ENCODE data around the gene CAMK4. TPM values are rescaled to one million over a fixed set of nuclear protein-coding genes. Genes with fewer than 3 reads are reported as not detected.

The CAMK4 gene
- total RNA-seq, 1 experiment from 2014 or later, result 10.6 TPM

GRCh38 chr5:111236348-111236747 is 12.2 kb downstream of the CAMK4 start:
- DNase-seq (ENCODE audit: low spot score), result no peak
- ATAC-seq, result no peak
- no peaks in the 10 kb centered on the region for H3K27me3 Mint-ChIP-seq (ENCODE audit: low read depth)
- H3K9me3 Mint-ChIP-seq, result no peaks in the 10 kb centered on the region
- no peak overlapping the region for H3K4me3 Mint-ChIP-seq
- ChIA-PET POLR2A (no interaction called here), CTCF (interaction anchor here (1.5 kb wide), 1 partner anchor 43 kb away, joined by 4 read pairs; no protein-coding TSS in a partner anchor)
- H3K27ac Mint-ChIP-seq, result no peak overlapping the region
- TF ChIP-seq CDX4 (CRISPR knock-in tag; IDR thresholded peaks at IDR 0.05; ENCODE audit: borderline replicate concordance) (no peak), PRRX2 (CRISPR knock-in tag; IDR thresholded peaks at IDR 0.05) (no peak), E2F1 (CRISPR knock-in tag; IDR thresholded peaks at IDR 0.05) (no peak), JAZF1 (CRISPR knock-in tag; IDR thresholded peaks at IDR 0.05) (no peak), ATF2 (CRISPR knock-in tag; IDR thresholded peaks at IDR 0.05; ENCODE audit: borderline replicate concordance, low read depth) (no peak), AFF4 (CRISPR knock-in tag; IDR thresholded peaks at IDR 0.05; ENCODE audit: borderline replicate concordance) (no peak), CREM (CRISPR knock-in tag; IDR thresholded peaks at IDR 0.05) (no peak), ZNF396 (CRISPR knock-in tag; IDR thresholded peaks at IDR 0.05; ENCODE audit: borderline replicate concordance) (no peak), OVOL2 (CRISPR knock-in tag; IDR thresholded peaks at IDR 0.05; ENCODE audit: borderline replicate concordance) (no peak), CTCF (IDR thresholded peaks at IDR 0.05) (no peak), ZNF138 (CRISPR knock-in tag; conservative IDR thresholded peaks at IDR 0.05) (no peak), HMGXB4 (CRISPR knock-in tag; IDR thresholded peaks at IDR 0.05) (no peak), ZNF671 (CRISPR knock-in tag; IDR thresholded peaks at IDR 0.05) (no peak), CREB1 (CRISPR knock-in tag; IDR thresholded peaks at IDR 0.05) (no peak)
- TF ChIP-seq, protein P1, sequence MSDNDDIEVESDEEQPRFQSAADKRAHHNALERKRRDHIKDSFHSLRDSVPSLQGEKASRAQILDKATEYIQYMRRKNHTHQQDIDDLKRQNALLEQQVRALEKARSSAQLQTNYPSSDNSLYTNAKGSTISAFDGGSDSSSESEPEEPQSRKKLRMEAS (CRISPR knock-in tag; IDR thresholded peaks at IDR 0.05), result no peak
- TF ChIP-seq, protein P2, sequence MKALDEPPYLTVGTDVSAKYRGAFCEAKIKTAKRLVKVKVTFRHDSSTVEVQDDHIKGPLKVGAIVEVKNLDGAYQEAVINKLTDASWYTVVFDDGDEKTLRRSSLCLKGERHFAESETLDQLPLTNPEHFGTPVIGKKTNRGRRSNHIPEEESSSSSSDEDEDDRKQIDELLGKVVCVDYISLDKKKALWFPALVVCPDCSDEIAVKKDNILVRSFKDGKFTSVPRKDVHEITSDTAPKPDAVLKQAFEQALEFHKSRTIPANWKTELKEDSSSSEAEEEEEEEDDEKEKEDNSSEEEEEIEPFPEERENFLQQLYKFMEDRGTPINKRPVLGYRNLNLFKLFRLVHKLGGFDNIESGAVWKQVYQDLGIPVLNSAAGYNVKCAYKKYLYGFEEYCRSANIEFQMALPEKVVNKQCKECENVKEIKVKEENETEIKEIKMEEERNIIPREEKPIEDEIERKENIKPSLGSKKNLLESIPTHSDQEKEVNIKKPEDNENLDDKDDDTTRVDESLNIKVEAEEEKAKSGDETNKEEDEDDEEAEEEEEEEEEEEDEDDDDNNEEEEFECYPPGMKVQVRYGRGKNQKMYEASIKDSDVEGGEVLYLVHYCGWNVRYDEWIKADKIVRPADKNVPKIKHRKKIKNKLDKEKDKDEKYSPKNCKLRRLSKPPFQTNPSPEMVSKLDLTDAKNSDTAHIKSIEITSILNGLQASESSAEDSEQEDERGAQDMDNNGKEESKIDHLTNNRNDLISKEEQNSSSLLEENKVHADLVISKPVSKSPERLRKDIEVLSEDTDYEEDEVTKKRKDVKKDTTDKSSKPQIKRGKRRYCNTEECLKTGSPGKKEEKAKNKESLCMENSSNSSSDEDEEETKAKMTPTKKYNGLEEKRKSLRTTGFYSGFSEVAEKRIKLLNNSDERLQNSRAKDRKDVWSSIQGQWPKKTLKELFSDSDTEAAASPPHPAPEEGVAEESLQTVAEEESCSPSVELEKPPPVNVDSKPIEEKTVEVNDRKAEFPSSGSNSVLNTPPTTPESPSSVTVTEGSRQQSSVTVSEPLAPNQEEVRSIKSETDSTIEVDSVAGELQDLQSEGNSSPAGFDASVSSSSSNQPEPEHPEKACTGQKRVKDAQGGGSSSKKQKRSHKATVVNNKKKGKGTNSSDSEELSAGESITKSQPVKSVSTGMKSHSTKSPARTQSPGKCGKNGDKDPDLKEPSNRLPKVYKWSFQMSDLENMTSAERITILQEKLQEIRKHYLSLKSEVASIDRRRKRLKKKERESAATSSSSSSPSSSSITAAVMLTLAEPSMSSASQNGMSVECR (CRISPR knock-in tag; IDR thresholded peaks at IDR 0.05; ENCODE audit: borderline replicate concordance), result no peak
- TF ChIP-seq, protein P3, sequence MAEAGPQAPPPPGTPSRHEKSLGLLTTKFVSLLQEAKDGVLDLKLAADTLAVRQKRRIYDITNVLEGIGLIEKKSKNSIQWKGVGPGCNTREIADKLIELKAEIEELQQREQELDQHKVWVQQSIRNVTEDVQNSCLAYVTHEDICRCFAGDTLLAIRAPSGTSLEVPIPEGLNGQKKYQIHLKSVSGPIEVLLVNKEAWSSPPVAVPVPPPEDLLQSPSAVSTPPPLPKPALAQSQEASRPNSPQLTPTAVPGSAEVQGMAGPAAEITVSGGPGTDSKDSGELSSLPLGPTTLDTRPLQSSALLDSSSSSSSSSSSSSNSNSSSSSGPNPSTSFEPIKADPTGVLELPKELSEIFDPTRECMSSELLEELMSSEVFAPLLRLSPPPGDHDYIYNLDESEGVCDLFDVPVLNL (CRISPR knock-in tag; IDR thresholded peaks at IDR 0.05; ENCODE audit: borderline replicate concordance, low read depth), result no peak
- TF ChIP-seq, protein P4, sequence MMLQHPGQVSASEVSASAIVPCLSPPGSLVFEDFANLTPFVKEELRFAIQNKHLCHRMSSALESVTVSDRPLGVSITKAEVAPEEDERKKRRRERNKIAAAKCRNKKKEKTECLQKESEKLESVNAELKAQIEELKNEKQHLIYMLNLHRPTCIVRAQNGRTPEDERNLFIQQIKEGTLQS (CRISPR knock-in tag; conservative IDR thresholded peaks at IDR 0.05), result no peak
- no peaks in the 10 kb centered on the region for H3K4me1 Mint-ChIP-seq
- no peaks in the 10 kb centered on the region for H3K36me3 Mint-ChIP-seq
